Body of pancreas (tissue), 4 donors: ENCODE results near the gene SNX25.

ENCODE experiments used
- CTCF ChIP-seq, 7 experiments: fragments of 450-650 bp in 4 of 7; fragments of 200-600 bp in 3 of 7; sonication (generic) in 3 of 7; IDR thresholded peaks; one replicate each; pipeline ENCODE4 v1.5.1; 2016 to 2019; ENCODE audit warnings: antibody characterized with exemption in 7 of 7
- POLR2A ChIP-seq, 3 donors: fragments of 450-650 bp; IDR thresholded peaks; one replicate each; pipeline ENCODE4 v1.6.1; 2016; ENCODE audit warnings: antibody characterized with exemption in 3 of 3, mild to moderate bottlenecking in 2 of 3

GRCh38 chr4:185395238-185395955 is 186.0 kb downstream of the SNX25 start, which contains the start of gene LRP2BP:
- no peak for TF ChIP-seq POLR2A (IDR thresholded peaks at IDR 0.05)
- TF ChIP-seq CTCF (IDR thresholded peaks at IDR 0.05), result no peak
